ENCODE measurements around the gene PGP.
"Not testable (repeated sequence)": the region's sequence is repeated elsewhere in the genome, so short reads cannot be mapped to it uniquely, and the experiment has no call there.

Gene PGP

GRCh38 chr16:2243031-2243528 lies 28.4 kb upstream of the PGP start:
- no peak for TF ChIP-seq CTCF (IDR thresholded peaks at IDR 0.05; ENCODE audit: control insufficient read depth, insufficient read depth, low read depth, low read length, missing control alignments)
- no peak overlapping the region for H3K4me3 ChIP-seq (ENCODE audit: control insufficient read depth, low read depth, low read length)
- DNase-seq (ENCODE audit: low read depth): no peak

- no peak for TF ChIP-seq CTCF (IDR thresholded peaks at IDR 0.05; ENCODE audit: control insufficient read depth, insufficient read depth, low read depth, low read length, missing control alignments)
- H3K4me3 ChIP-seq (ENCODE audit: control insufficient read depth, low read depth, low read length): no peak overlapping the region
- DNase-seq (ENCODE audit: low read depth): no peak
These were observed 28.0 kb upstream of the PGP start for GRCh38 chr16:2242598-2242997.

GRCh38 chr16:2240331-2240730 lies 25.7 kb upstream of the PGP start:
- DNase-seq (ENCODE audit: low read depth); H3K4me3 ChIP-seq (ENCODE audit: control insufficient read depth, low read depth, low read length): not testable (repeated sequence)

GRCh38 chr16:2238838-2239675 lies 24.4 kb upstream of the PGP start:
- TF ChIP-seq CTCF (IDR thresholded peaks at IDR 0.05; ENCODE audit: control insufficient read depth, insufficient read depth, low read depth, low read length, missing control alignments): no peak
- DNase-seq (ENCODE audit: low read depth): no peak
- H3K4me3 ChIP-seq (ENCODE audit: control insufficient read depth, low read depth, low read length): no peak overlapping the region

GRCh38 chr16:2238150-2238837 lies 23.7 kb upstream of the PGP start:
- no peak for DNase-seq (ENCODE audit: low read depth)
- H3K4me3 ChIP-seq (ENCODE audit: control insufficient read depth, low read depth, low read length): no peak overlapping the region
- no peak for TF ChIP-seq CTCF (IDR thresholded peaks at IDR 0.05; ENCODE audit: control insufficient read depth, insufficient read depth, low read depth, low read length, missing control alignments)

GRCh38 chr16:2237493-2238149 lies 23.0 kb upstream of the PGP start:
- H3K4me3 ChIP-seq (ENCODE audit: control insufficient read depth, low read depth, low read length): no peak overlapping the region
- no peak for TF ChIP-seq CTCF (IDR thresholded peaks at IDR 0.05; ENCODE audit: control insufficient read depth, insufficient read depth, low read depth, low read length, missing control alignments)
- DNase-seq (ENCODE audit: low read depth): no peak

GRCh38 chr16:2237102-2237482 lies 22.5 kb upstream of the PGP start:
- TF ChIP-seq CTCF (IDR thresholded peaks at IDR 0.05; ENCODE audit: control insufficient read depth, insufficient read depth, low read depth, low read length, missing control alignments): no peak
- DNase-seq (ENCODE audit: low read depth): no peak
- peak overlapping the region; percentile 10 for H3K4me3 ChIP-seq (ENCODE audit: control insufficient read depth, low read depth, low read length)

Data from AG09309 (cell line).